Hypothalamus (tissue), 51 donors: ENCODE data around the gene ZNF773.
A peak's percentile ranks its signal among the peaks of the same experiment; 100 is the strongest.
"Not testable (repeated sequence)": the region's sequence is repeated elsewhere in the genome, so short reads cannot be mapped to it uniquely, and the experiment has no call there.

Source experiments
- DNase-seq, 51 donors: peaks; one replicate each; lab custom pipeline; 2025; lab: John Stamatoyannopoulos, UW

The ZNF773 gene

DNA sequence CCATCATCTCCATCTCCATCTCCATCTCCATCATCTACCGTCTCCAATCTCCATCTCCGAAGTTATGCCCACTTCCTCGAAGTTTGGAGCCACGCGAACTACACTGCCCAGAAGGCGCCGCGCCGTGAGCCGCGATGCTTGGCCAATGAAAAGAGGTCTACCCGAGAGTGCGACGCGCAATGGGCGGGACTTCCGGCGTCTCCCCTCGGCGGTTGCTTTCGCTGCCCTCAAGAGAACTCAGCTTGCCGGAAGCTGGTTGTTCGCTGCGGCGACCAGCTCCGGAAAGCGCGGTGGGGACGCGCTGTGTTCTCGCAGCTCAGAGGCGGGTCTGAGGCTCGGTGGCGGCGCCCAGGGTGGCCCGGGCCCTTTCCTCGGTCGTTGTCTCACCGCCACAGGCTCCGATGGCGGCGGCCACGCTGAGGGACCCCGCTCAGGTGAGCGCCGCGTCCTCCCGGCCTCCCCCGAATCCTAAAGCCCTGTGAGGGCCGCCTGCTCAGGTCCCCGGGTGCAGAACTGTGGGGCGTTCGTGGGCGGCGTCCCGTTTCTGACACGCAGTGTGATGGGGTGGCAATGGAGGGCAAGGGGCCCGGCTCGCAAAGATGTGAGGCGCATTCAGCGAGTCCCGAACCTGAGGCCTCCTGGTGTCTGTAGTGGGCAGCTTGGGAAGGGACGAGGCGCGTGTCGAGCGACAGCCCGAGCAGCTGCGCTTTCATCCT lies at the start of gene ZNF773:
Gene ZNF773 (plus strand): TSS at position 259 of the 716 bp plus-strand sequence. CDS start 143 bp downstream, at position 402.
- peak; percentile 4 to 89 (median 72) for DNase-seq

DNA sequence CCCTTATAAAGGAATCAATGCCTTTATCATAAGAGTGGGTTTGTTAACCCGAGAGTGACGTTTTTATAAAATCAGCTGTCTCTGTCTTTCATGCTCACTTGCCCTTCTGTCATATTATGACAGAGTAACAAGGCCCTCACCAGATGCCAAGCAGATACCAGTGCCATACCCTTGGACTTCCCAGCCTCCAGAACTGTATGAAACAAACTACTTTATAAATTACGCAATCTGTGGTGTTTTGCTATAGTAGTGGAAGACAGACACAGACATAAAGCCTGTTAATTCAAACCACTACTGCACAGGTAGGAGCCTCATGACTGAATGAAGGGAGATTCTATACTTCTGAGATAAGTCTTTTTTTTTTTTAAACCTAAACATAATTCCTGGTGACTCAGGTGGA lies 47.4 kb upstream of the ZNF773 start:
- DNase-seq: no peak

DNA sequence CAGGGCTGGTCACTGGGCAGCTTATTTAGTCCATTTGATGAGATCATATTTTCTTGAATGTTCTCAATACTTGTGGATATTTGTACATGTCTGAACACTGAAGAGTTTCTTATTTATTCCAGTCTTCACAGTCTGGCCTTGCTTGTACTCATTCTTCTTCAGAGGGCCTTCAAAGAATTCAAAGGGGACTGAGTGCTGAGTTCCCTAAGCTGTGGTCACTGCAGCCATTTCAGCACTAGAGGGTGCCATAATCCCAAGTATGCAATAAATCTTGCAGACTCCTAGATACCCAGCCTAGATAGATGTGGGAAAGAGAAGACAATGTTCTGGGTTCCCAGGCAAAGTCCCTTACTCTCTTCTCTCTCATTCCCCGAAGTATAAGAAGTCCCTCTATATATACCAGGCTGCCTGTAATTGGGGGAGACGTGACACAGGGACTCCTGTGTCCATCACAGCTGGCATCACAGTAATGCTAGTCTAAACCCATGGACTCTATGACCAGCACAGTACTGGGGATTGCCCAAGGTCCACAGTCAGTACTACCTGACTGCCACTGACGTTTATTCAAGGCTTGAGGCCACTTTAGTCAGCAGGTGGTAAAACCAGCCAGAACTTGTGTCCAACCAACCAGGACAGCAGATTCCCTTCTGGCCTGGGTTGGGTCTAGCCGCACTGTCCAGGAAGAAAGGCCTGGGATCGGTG lies 33.9 kb upstream of the ZNF773 start:
- no peak for DNase-seq

DNA sequence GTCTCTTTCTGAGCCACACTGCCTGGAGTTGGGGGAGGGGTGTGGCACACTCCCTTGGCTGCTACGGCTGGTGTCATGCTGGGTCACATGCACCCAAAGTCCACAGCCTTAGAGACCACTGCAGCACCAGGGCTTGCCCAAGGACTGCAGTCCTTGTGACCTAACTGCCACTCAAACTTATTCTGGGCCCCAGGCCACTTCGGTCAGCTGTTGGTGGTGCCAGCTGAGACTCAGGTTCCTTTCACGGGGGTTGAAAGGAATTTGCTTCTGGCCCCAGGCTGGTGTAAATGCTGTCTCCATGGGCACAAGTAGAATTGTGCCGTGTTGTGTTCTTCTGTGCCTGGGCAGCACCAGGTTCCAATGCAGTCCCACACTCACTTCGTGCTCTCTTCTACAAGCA lies 33.2 kb upstream of the ZNF773 start:
- peak in 3 of 51 donors; percentile 1 to 12 (median 4) for DNase-seq

DNA sequence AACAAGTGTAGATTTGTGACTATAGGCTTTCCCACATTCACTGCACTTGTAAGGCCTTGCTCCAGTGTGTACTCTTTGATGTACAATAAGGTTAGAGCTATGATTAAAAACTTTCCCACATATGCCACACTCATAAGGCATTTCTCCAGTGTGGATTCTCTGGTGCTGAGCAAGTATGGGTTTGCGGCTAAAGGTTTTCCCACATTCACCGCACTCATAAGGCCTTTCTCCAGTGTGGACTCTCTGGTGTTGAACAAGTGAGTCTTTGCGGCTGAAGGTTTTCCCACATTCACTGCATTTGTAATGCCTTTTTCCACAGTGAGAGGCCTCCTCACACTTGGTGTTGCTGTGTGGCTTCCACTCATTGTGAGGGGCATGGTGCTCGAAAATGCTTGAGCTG lies 26.1 kb upstream of the ZNF773 start:
- no peak for DNase-seq

DNA sequence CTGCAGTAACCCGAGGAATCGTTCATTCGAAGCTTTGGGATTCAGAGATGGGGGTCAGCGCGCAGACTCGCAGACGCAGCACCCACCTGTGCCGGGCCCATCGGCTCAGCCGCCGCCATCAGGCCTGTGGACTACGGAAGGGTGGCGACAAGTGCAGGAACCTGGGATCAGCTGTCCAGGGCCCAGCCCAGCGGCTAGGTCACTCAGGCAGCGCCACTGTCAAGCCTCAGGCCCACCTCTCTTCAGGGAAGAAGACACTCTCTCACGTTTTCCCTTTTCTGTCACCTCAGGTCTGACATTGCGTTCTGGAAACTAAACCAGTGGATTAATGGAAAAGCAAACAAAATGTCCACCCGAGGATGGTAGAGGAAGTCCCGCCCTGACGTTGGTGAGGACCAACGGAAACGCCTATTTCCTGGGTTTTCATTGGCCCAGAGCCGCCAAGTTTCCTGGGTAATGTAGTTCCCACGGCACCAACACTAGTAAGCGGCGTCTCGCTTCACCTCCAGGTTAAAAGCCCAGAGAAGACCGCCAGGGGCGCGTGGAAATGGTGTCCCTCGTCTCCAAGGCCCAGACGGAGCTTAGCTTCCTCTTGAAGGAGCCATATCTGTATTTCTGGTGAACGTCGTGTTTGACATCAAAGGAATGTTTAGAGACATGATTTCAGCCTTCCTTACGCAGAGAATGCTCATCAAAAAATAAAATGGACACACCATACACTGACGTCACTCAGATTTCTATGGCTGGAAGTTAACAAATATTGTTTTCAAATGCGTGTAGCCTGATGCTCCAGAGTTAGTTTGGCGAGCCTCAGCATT lies 22.3 kb upstream of the ZNF773 start, which contains the start of gene ZNF772:
Gene ZNF772 (minus strand): TSS at position 376 of the 818 bp plus-strand sequence. CDS start 257 bp downstream, at position 119.
- peak; percentile 16 to 96 (median 82) for DNase-seq

DNA sequence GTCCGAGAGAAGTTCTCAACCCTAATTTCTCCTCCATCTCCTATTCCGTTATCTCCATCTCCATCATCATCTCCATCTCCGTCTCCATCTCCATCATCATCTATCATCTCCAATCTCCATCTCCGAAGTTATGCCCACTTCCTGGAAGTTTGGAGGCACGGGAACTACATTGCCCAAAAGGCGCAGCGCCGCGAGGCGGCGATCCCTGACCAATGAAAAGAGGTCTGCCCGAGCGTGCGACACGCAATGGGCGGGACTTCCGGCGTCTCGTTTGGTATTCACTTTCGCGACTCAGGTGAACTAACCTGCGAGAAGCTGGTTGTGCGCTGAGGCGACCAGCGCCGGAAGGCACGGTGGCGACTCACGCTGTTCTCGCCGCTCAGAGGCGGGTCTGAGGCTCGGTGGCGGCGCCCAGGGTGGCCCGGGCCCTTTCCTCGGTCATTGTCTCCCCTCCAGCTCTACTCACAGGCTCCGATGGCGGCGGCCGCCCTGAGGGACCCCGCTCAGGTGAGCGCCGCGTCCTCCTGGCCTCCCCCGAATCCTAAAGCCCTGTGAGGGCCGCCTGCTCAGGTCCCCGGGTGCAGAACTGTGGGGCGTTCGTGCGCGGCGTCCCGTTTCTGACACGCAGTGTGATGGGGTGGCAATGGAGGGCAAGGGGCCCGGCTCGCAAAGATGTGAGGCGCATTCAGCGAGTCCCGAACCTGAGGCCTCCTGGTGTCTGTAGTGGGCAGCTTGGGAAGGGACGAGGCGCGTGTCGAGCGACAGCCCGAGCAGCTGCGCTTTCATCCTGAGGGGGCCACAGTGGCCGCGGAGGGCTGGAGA lies 12.1 kb upstream of the ZNF773 start, which contains the start of gene ZNF419:
Gene ZNF419 (plus strand): TSS at position 274 of the 822 bp plus-strand sequence. CDS start 201 bp downstream, at position 475.
- peak; percentile 19 to 95 (median 83) for DNase-seq

DNA sequence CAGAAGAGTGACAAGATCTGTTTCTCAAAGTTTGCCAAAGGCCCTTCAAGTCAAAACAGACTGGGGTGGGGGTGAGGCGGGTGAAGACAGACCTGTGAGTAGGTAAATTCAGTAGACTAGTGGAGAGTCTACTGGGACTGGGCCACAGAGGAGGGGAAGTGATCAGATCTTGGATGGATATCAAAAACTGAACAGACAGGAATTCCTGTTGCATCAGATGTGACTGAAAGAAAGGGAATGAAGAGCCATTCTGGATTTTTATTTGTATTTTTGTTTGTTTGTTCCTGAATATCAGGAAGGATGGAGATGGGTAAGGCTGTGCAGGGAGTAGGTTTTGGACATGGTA lies 11.5 kb upstream of the ZNF773 start:
- DNase-seq: not testable (repeated sequence)

DNA sequence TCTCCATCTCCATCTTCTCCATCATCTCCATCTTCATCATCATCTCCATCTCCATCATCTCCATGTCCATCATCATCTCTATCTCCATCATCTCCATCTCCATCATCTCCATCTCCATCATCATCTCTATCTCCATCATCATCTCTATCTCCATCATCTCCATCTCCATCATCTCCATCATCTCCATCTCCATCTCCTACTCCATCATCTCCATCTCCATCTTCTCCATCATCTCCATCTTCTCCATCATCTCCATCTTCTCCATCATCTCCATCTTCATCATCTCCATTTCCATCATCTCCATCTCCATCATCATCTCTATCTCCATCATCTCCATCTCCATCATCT lies 432 bp upstream of the ZNF773 start:
- DNase-seq: not testable (repeated sequence)

DNA sequence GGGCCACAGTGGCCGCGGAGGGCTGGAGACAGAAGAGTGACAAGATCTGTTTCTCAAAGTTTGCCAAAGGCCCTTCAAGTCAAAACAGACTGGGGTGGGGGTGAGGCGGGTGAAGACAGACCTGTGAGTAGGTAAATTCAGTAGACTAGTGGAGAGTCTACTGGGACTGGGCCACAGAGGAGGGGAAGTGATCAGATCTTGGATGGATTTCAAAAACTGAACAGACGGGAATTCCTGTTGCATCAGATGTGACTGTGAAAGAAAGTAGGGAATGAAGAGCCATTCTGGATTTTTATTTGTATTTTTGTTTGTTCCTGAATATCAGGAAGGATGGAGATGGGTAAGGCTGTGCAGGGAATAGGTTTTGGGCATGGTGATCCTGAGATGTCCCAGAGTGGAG lies 662 bp downstream of the ZNF773 start:
- not testable (repeated sequence) for DNase-seq

DNA sequence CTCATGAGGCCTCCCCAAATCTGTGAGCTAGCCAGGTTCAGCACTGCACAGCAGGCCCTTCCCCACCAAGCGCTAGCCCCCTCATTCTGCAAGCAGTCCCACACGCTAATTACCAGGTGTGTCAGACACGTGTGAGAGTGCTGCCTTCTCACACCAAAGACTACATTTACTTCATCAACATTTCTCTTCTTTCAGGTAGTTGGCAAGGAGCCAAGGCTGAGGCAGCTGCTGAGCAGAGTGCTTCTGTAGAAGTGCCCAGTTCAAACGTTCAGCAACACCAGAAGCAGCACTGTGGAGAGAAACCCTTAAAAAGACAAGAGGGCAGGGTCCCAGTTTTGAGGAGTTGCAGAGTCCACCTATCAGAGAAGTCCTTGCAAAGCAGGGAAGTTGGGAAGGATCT lies 6.4 kb downstream of the ZNF773 start:
- DNase-seq: no peak

DNA sequence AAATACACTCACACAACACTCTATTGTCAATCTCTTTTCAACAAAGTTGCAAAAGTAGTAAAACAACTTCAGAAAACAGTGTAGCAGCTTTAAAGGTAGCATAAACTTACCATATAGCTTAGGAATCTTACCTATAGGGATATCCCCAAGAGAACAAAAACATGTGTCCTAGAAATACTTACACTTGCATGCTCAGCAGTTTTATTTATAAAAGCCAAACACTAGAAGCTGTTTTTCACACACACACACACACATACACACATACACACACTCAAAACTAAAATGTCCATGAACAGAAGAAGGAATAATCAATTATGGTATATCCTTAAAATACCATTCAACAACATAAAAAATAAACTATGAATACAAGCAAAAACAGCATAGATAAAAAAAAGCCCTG lies 11.7 kb downstream of the ZNF773 start:
- no peak for DNase-seq

DNA sequence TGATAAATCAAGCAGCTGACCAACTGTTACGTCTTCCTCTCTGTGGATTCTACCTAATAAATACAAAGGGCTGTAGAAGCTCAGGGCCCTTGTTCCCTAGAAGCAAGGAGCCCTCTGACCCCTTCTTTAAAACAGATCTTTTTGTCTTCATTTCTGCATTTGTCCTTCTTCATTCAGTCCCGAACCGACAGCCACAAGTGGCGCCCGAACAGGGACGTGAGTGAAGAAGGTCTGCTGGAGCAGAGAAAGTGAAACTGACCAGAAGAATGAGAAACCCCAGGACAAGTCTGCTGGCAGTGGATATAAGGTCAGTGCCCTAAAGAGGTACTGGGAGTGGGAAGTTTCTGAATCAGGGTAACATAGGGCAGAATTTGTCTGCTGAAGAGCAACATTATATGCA lies 13.1 kb downstream of the ZNF773 start:
- no peak for DNase-seq

DNA sequence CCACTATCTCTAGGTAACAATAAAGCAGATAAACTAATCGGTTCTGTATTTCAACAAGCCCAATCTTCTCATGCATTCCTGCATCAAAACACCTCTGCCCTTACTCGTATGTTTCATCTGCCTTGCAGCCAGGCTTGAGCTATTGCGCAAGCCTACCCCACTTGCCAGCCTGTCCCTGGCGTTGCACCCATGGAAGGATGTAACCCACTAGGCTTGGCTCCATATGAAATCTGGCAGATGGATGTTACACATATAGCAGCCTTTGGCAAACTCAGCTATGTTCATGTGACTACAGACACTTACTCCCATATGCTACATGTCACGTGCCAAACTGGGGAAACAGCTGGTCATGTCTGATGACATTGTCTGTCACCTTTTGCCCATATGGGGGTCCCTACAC lies 15.5 kb downstream of the ZNF773 start:
- DNase-seq: no peak

DNA sequence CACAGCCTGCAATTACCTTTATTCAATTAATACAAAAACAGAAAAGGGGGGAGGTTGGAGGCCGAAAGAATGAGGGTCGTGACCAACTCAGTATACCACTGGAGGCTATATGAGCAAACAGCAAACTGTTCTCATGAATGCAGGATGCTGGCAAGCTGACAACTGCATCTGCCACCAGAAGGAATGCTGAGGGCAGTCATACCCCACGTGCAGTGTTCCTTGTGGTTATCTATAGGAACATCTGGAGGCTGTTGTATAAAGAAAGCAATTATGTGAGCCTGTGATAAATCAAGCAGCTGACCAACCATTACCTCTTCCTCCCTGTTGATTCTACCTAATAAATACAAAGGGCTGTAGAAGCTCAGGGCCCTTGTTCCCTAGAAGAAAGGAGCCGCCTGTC lies 18.3 kb downstream of the ZNF773 start:
- DNase-seq: not testable (repeated sequence)

DNA sequence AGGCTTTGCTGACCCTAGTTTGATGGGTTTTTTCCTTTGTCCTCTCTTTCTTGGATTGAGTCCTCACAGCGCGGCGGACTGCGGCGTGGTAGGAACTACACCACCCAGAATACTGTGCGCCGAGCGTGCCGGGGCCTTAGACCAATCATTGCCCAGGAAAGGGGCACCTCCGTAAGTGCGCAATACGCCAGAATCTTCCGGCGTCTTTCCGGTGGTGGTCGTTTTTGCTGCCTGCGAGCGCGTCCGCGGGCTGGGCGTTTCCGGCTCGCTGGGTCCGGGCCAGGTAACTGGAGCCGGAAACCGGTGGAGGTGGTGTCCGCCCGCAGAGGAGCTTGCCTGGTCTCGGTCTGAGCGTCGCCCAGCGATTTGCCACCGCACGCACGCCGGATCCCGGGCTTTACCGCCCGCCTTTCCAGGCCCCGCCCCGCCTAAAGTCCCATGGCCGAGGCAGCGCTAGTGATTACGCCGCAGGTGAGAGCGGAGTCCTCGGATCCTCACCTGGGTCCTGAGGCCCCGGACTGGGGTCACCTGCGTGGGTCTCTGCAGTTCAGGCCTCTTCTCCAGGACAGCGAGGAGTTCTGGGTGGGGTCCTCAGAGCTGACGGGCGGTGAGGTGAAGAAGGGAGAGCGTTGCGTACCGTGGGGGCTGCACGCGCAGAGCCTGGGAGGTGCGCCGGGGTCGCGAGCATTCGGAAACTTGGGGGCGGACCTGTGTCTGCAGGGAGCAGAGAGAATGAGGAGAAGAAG lies 27.6 kb downstream of the ZNF773 start, which contains the start of gene ZNF549:
Gene ZNF549 (plus strand): TSS at position 221 of the 746 bp plus-strand sequence. CDS start 218 bp downstream, at position 439.
- peak; percentile 11 to 85 (median 71) for DNase-seq

DNA sequence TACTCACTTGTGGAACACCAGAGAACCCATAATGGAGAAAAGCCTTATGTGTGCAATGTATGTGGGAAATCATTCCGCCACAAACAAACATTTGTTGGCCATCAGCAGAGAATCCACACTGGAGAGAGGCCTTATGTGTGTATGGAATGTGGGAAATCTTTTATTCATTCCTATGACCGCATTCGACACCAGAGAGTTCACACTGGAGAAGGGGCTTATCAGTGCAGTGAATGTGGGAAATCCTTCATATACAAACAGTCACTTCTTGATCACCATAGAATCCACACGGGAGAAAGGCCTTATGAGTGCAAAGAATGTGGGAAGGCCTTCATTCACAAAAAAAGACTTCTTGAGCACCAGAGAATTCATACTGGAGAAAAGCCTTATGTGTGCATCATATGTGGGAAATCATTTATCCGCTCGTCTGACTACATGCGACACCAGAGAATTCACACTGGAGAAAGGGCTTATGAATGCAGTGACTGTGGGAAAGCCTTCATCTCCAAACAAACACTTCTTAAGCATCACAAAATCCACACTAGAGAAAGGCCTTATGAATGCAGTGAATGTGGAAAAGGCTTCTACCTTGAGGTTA lies 38.3 kb downstream of the ZNF773 start:
- DNase-seq: no peak

DNA sequence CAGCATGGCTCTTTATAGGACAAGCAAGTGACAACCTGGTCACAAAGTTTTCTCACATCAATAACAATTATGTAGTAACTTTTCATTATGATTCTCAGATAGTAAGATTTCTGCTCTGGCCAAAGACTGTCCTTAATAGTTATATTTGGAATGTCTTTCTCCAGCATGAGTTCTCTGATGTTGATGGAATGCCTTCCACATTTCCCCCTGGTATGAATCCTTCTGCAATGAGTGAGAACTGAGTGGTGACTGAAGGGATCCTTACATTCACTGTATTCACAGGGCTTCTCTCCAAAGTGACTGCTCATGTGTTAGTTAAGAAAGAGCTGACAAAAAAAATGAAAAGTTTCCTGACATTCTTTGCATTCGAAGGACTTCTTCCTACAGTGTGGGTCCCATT lies 46.8 kb downstream of the ZNF773 start:
- DNase-seq: no peak

DNA sequence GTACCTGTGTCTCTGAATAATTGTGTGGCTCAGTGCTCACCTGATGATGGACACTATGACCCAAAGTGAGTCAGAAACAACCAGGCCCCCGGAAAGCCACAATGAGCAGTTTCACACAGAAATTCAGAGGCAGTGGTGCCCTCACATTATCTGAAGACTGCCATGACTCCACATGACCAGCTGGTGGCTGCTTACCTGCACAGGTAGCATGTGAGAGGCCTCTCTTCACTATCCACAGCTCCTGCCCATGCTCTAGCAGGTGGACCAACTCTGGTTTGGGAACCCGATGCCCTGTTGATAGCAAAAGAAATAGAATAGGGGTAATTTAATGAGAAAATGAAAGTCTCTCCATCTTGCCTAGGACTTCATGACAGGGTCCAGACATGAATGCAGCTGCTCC lies 52.7 kb downstream of the ZNF773 start:
- DNase-seq: no peak
